Stimulated activated CD8-positive, alpha-beta memory T cell treated with anti-CD3 and anti-CD28 coated beads, Interleukin-15, amount 100 ng/mL, for 4 hours (primary cell): Measurements from ENCODE around the gene LSAMP.

Experiments
- DNase-seq, 2 donors: peaks; one replicate each; pipeline ENCODE4 v3.0.0-alpha.2; 2020; ENCODE audit warnings: low read depth in 2 of 2

Gene LSAMP

GRCh38 chr3:116053017-116053416, 392.3 kb downstream of the LSAMP start:
- DNase-seq: no peak

- DNase-seq: no peak
These were observed 392.7 kb downstream of the LSAMP start for GRCh38 chr3:116052602-116053001.

GRCh38 chr3:116051586-116051985, 393.7 kb downstream of the LSAMP start:
- DNase-seq: no peak

GRCh38 chr3:116051040-116051439, 394.2 kb downstream of the LSAMP start:
- DNase-seq: no peak

GRCh38 chr3:116050311-116050915, 394.9 kb downstream of the LSAMP start:
- DNase-seq: no peak

GRCh38 chr3:116048991-116049390, 396.3 kb downstream of the LSAMP start:
- DNase-seq: no peak

- DNase-seq: no peak
These were observed 398.9 kb downstream of the LSAMP start for GRCh38 chr3:116046350-116046749.

- no peak for DNase-seq
These were observed 400.0 kb downstream of the LSAMP start for GRCh38 chr3:116045314-116045713.

- no peak for DNase-seq
These were observed 405.1 kb downstream of the LSAMP start for GRCh38 chr3:116040152-116040551.

- no peak for DNase-seq
These were observed 405.7 kb downstream of the LSAMP start for GRCh38 chr3:116039651-116039985.

GRCh38 chr3:116038968-116039650, 406.2 kb downstream of the LSAMP start:
- no peak for DNase-seq

GRCh38 chr3:116037954-116038911, 407.1 kb downstream of the LSAMP start:
- DNase-seq: no peak

GRCh38 chr3:116035429-116035828, 409.9 kb downstream of the LSAMP start:
- DNase-seq: no peak

GRCh38 chr3:116034794-116035193, 410.5 kb downstream of the LSAMP start:
- DNase-seq: no peak

- no peak for DNase-seq
These were observed 411.2 kb downstream of the LSAMP start for GRCh38 chr3:116034086-116034485.

GRCh38 chr3:116033516-116033915, 411.8 kb downstream of the LSAMP start:
- DNase-seq: no peak

GRCh38 chr3:116032176-116032575, 413.1 kb downstream of the LSAMP start:
- DNase-seq: no peak

GRCh38 chr3:116030131-116030850, 415.0 kb downstream of the LSAMP start:
- DNase-seq: no peak

GRCh38 chr3:116029266-116029665, 416.0 kb downstream of the LSAMP start:
- DNase-seq: no peak

- DNase-seq: no peak
These were observed 417.1 kb downstream of the LSAMP start for GRCh38 chr3:116028157-116028556.

GRCh38 chr3:116020989-116021388, 424.3 kb downstream of the LSAMP start:
- DNase-seq: no peak

- no peak for DNase-seq
These were observed 424.8 kb downstream of the LSAMP start for GRCh38 chr3:116020495-116020894.
